ENCODE measurements around the gene C2CD4A.

The C2CD4A gene

DNA sequence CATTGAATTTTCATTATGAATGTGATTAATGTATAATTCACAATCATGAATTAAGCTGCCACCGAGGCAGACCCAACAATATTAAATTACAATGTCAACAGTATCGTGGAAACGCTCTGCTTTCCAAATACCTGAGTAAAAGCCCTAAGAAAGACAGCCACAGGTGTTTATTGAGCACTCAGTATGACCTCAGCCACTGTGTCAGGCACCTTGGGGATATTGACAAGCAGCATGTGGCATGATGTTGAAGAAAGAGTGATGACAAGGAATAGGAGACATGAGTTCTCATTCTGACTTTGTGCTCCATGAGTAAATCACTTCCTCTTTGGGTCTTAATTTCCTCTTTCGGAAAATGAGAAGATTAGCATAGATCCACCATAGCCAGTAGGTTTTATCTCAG is 12.8 kb downstream of the C2CD4A start:
- no peak for TF ChIP-seq NFIC (IDR thresholded peaks at IDR 0.05)
- no peak for TF ChIP-seq CREB1 (IDR thresholded peaks at IDR 0.05; ENCODE audit: low read depth)

DNA sequence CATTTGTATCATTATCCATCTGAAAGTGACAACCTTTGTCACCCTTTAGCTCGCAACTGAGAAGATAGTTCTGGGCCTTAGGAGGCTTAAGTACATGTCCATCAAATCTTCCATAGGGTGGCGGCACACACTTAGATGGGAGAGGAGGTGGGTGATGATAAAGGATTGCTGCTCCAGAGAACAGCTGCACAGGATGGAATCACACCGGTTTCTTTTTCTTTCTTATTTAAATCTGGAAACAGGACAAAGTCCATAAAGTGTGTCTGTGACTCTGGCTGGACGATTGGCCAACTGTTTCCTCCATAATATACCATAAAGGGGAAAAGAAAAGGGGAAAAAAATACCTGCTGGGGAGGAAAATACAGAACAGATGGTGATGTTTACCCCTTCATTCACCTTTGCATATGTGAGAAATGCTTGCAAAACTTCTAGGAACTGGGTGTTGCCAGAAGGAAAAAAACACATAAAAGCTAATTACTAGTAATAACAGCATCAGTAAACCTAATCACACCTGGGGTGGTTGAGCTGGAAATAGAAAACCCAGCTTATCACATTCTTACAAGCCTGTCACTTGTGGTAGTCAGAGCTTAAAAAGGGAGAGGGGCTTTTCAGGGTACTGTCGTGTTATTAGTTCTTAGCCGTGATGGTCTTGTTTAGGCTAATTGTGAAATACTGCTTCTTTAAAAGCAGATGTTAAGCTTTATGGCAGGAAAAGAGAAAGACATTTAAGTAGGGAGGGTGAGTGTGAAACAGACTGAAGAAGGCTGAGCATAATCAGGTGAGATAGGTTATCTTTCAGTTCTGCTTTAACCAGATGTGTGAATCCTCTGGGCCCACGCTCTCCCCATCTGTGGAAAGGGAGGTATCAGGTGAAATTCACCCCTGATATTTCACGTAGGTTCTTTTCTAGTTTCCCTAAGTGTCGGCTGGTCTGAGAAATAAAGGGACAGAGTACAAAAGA is 16.7 kb downstream of the C2CD4A start:
- TF ChIP-seq, protein P1, sequence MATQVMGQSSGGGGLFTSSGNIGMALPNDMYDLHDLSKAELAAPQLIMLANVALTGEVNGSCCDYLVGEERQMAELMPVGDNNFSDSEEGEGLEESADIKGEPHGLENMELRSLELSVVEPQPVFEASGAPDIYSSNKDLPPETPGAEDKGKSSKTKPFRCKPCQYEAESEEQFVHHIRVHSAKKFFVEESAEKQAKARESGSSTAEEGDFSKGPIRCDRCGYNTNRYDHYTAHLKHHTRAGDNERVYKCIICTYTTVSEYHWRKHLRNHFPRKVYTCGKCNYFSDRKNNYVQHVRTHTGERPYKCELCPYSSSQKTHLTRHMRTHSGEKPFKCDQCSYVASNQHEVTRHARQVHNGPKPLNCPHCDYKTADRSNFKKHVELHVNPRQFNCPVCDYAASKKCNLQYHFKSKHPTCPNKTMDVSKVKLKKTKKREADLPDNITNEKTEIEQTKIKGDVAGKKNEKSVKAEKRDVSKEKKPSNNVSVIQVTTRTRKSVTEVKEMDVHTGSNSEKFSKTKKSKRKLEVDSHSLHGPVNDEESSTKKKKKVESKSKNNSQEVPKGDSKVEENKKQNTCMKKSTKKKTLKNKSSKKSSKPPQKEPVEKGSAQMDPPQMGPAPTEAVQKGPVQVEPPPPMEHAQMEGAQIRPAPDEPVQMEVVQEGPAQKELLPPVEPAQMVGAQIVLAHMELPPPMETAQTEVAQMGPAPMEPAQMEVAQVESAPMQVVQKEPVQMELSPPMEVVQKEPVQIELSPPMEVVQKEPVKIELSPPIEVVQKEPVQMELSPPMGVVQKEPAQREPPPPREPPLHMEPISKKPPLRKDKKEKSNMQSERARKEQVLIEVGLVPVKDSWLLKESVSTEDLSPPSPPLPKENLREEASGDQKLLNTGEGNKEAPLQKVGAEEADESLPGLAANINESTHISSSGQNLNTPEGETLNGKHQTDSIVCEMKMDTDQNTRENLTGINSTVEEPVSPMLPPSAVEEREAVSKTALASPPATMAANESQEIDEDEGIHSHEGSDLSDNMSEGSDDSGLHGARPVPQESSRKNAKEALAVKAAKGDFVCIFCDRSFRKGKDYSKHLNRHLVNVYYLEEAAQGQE (IDR thresholded peaks at IDR 0.05; ENCODE audit: low read depth), result no peak
- TF ChIP-seq EGR1 (IDR thresholded peaks at IDR 0.05) (no peak), CEBPB (IDR thresholded peaks at IDR 0.05) (no peak), FOXM1 (IDR thresholded peaks at IDR 0.05; ENCODE audit: borderline replicate concordance, low read depth) (no peak), RAD21 (IDR thresholded peaks at IDR 0.05; ENCODE audit: low read depth) (no peak)
- TF ChIP-seq, protein P2, sequence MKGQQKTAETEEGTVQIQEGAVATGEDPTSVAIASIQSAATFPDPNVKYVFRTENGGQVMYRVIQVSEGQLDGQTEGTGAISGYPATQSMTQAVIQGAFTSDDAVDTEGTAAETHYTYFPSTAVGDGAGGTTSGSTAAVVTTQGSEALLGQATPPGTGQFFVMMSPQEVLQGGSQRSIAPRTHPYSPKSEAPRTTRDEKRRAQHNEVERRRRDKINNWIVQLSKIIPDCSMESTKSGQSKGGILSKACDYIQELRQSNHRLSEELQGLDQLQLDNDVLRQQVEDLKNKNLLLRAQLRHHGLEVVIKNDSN (IDR thresholded peaks at IDR 0.05), result no peak

DNA sequence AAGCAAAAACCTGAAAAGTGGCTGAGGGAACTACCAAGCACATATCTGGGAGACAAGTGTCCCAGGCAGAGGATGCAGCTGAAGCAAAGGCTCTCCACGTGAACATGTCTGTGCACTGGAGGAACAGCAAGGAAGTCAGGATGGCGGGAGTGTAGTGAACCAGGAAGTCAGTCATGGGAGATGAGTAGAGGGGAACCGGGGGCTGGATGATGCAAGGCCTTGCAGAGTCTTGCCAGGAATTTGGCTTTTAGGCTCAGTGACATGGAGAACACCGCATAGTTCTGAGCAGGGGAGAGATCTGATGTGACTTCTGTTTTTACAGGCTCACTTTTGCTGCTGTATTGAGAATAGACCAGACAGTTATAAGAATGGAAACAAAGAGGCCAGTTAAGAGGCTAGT is 19.0 kb downstream of the C2CD4A start:
- TF ChIP-seq TAF1 (IDR thresholded peaks at IDR 0.05; ENCODE audit: low read depth) (no peak), RAD21 (IDR thresholded peaks at IDR 0.05; ENCODE audit: low read depth) (no peak), TCF12 (IDR thresholded peaks at IDR 0.05; ENCODE audit: low read depth) (no peak), EGR1 (IDR thresholded peaks at IDR 0.05) (no peak), FOXM1 (IDR thresholded peaks at IDR 0.05; ENCODE audit: borderline replicate concordance, low read depth) (no peak), ZBTB7A (IDR thresholded peaks at IDR 0.05; ENCODE audit: low read depth) (no peak)
- TF ChIP-seq, protein P1 (IDR thresholded peaks at IDR 0.05; ENCODE audit: low read depth), result no peak

DNA sequence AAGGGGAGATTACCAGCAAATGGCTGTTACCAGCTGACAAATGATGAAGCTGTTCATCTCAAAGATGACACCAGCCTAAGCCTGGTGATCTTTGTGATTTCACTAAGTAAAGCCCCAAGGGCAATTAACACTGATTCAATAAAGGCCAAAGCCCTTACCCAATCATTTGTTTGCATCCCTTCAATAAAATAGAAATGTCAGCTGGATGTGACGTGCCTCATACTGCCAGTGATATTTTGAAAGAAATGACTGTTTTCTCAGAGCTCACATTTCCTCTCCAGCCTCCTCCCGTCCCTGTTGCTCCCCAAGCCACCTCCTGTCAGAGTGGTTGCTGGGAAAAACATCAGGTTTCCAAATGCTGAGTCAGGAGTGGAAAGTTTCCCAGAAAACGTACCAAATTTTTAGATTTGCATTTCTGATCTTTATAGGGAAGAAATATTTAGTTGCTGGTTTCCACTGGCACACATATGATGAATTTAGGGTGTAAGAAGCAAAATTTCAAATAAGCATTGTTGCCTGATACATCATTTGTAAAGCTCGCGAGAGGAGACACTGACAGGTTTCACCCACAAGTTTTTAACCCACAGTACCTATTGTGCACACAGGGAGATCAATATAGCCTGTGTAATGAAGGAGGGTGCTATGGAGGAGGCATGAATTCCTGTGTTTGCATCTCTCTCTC is 21.0 kb downstream of the C2CD4A start:
- no peak for TF ChIP-seq CREB1 (IDR thresholded peaks at IDR 0.05; ENCODE audit: low read depth)
- no peak for TF ChIP-seq TCF12 (IDR thresholded peaks at IDR 0.05; ENCODE audit: low read depth)
- TF ChIP-seq CEBPB (IDR thresholded peaks at IDR 0.05), result no peak
- TF ChIP-seq TAF1 (IDR thresholded peaks at IDR 0.05; ENCODE audit: low read depth), result no peak
- TF ChIP-seq RAD21 (IDR thresholded peaks at IDR 0.05; ENCODE audit: low read depth), result no peak
- no peak for TF ChIP-seq NFIC (IDR thresholded peaks at IDR 0.05)
- no peak for TF ChIP-seq YY1 (IDR thresholded peaks at IDR 0.05; ENCODE audit: low read depth)

DNA sequence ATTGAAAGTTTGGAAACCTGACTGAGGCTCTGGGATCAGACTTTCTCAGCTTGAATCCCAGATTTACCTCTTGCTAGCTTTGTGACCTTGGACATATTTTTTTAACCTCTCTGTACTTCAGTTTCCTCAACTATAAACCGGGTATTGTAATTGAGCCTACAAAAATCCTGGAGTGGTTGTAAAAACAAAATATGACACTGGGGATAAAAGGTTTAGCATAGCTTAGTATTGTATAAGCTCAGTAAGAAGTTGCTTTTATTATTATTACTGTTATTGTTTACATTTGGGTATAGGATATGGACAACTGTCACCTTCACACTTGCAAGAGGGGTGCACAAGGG is 21.5 kb downstream of the C2CD4A start:
- TF ChIP-seq, protein P1 (IDR thresholded peaks at IDR 0.05; ENCODE audit: low read depth), result no peak
- TF ChIP-seq TCF12 (IDR thresholded peaks at IDR 0.05; ENCODE audit: low read depth) (no peak), YY1 (IDR thresholded peaks at IDR 0.05; ENCODE audit: low read depth) (no peak), CEBPB (IDR thresholded peaks at IDR 0.05) (no peak), CREB1 (IDR thresholded peaks at IDR 0.05; ENCODE audit: low read depth) (no peak), TEAD4 (IDR thresholded peaks at IDR 0.05) (no peak), NFIC (IDR thresholded peaks at IDR 0.05) (no peak), EP300 (IDR thresholded peaks at IDR 0.05; ENCODE audit: borderline replicate concordance) (no peak), RAD21 (IDR thresholded peaks at IDR 0.05; ENCODE audit: low read depth) (no peak), EGR1 (IDR thresholded peaks at IDR 0.05) (no peak), ZBTB7A (IDR thresholded peaks at IDR 0.05; ENCODE audit: low read depth) (no peak), TAF1 (IDR thresholded peaks at IDR 0.05; ENCODE audit: low read depth) (no peak), FOXM1 (IDR thresholded peaks at IDR 0.05; ENCODE audit: borderline replicate concordance, low read depth) (no peak)
- TF ChIP-seq, protein P2 (IDR thresholded peaks at IDR 0.05), result no peak
- TF ChIP-seq, protein P3, sequence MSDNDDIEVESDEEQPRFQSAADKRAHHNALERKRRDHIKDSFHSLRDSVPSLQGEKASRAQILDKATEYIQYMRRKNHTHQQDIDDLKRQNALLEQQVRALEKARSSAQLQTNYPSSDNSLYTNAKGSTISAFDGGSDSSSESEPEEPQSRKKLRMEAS (IDR thresholded peaks at IDR 0.05), result no peak

Data from Ishikawa (cell line).